OCI-LY1 (cell line): ENCODE data around the gene IFNGR2.
A peak's percentile ranks its signal among the peaks of the same experiment; 100 is the strongest.

Experiments
- H2AFZ ChIP-seq: fragments of 200-600 bp; sonication (generic), shearing (Covaris generic); 2 replicates; pipeline ENCODE4 v1.6.0; 2014; ENCODE audit warnings: antibody characterized with exemption, mild to moderate bottlenecking, low read length
- H3F3A ChIP-seq: fragments of 200-600 bp; sonication (generic), shearing (Covaris generic); 2 replicates; pipeline ENCODE4 v1.6.0; 2014; ENCODE audit warnings: mild to moderate bottlenecking, antibody characterized with exemption, low read length, moderate library complexity; ENCODE audit not compliant: insufficient read depth
- H3K27ac ChIP-seq: fragments of 200-600 bp; sonication (generic); 2 replicates; pipeline ENCODE4 v1.5.1; 2014; ENCODE audit warnings: low read length, mixed run types, mild to moderate bottlenecking, low read depth; ENCODE audit not compliant: poor library complexity, severe bottlenecking
- H3K27me3 ChIP-seq: fragments of 200-600 bp; sonication (generic); 2 replicates; pipeline ENCODE4 v1.6.0; 2014; ENCODE audit warnings: antibody characterized with exemption, mild to moderate bottlenecking, low read length, moderate library complexity; ENCODE audit not compliant: insufficient read depth
- H3K36me3 ChIP-seq: fragments of 200-600 bp; sonication (generic); 2 replicates; pipeline ENCODE4 v1.6.1; 2014; ENCODE audit warnings: mild to moderate bottlenecking, antibody characterized with exemption, low read length, moderate library complexity, mixed read lengths; ENCODE audit not compliant: insufficient read depth
- H3K4me1 ChIP-seq: fragments of 200-600 bp; sonication (generic); 2 replicates; pipeline ENCODE4 v1.5.1; 2014; ENCODE audit warnings: mild to moderate bottlenecking, low read length, moderate library complexity; ENCODE audit not compliant: insufficient read depth, severe bottlenecking
- H3K4me2 ChIP-seq: fragments of 200-600 bp; sonication (generic), shearing (Covaris generic); 2 replicates; pipeline ENCODE4 v1.6.1; 2014; ENCODE audit warnings: low read length
- H3K4me3 ChIP-seq: fragments of 200-600 bp; sonication (generic); 2 replicates; pipeline ENCODE4 v1.5.1; 2014; ENCODE audit warnings: low read length, low read depth, mild to moderate bottlenecking, mixed read lengths; ENCODE audit not compliant: poor library complexity, severe bottlenecking
- H3K79me2 ChIP-seq: fragments of 200-600 bp; shearing (Covaris generic); 2 replicates; pipeline ENCODE4 v1.6.1; 2016; ENCODE audit warnings: mixed run types, low read length, mixed read lengths; ENCODE audit not compliant: insufficient read depth
- H3K9ac ChIP-seq: fragments of 200-600 bp; sonication (generic), shearing (Covaris generic); 2 replicates; pipeline ENCODE4 v1.6.1; 2014; ENCODE audit warnings: mild to moderate bottlenecking, low read length, mixed read lengths
- H3K9me2 ChIP-seq: fragments of 200-600 bp; sonication (generic), shearing (Covaris generic); 2 replicates; pipeline ENCODE4 v1.6.1; 2014; ENCODE audit warnings: low read depth, mild to moderate bottlenecking, low read length, mixed read lengths
- H3K9me3 ChIP-seq: fragments of 200-600 bp; shearing (Covaris generic); 2 replicates; pipeline ENCODE4 v1.6.1; 2014; ENCODE audit warnings: low read length, mixed read lengths
- H4K20me1 ChIP-seq: fragments of 200-600 bp; sonication (generic), shearing (Covaris generic); 2 replicates; pipeline ENCODE4 v1.6.0; 2016; ENCODE audit warnings: mild to moderate bottlenecking, low read length; ENCODE audit not compliant: insufficient read depth
- EZH2 ChIP-seq: fragments of 200-600 bp; sonication (generic), shearing (Covaris generic); IDR thresholded peaks from 2 replicates; pipeline ENCODE4 v1.8.0; 2017; ENCODE audit warnings: borderline replicate concordance, mixed run types, mild to moderate bottlenecking, antibody characterized with exemption, low read length, moderate library complexity, mixed read lengths
- TF ChIP-seq, protein P1 (sequence below): fragments of 200-600 bp; sonication (generic), shearing (Covaris generic); IDR thresholded peaks from 2 replicates; pipeline ENCODE4 v1.5.1; 2017; ENCODE audit warnings: mild to moderate bottlenecking, antibody characterized with exemption, low read length, moderate library complexity, mixed read lengths

Gene IFNGR2

DNA sequence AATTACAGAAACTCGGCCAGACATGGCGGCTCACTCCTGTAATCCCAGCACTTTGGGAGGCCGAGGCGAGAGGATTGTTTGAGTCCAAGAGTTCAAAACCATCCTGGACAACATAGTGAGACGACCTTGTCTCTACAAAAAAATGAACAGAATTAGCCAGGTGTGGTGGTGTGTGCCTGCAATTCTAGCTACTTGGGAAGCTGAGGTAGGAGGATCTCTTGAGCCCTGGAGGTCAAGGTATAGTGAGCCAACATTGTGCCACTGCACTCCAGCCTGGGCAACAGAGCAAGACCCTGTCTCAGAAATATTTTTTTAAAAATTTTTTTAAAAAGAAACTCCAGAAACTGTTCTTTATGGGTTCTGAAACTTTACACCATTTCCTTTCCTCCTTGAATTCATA lies 38.4 kb upstream of the IFNGR2 start:
- no peak for TF ChIP-seq EZH2
- TF ChIP-seq, protein P1, sequence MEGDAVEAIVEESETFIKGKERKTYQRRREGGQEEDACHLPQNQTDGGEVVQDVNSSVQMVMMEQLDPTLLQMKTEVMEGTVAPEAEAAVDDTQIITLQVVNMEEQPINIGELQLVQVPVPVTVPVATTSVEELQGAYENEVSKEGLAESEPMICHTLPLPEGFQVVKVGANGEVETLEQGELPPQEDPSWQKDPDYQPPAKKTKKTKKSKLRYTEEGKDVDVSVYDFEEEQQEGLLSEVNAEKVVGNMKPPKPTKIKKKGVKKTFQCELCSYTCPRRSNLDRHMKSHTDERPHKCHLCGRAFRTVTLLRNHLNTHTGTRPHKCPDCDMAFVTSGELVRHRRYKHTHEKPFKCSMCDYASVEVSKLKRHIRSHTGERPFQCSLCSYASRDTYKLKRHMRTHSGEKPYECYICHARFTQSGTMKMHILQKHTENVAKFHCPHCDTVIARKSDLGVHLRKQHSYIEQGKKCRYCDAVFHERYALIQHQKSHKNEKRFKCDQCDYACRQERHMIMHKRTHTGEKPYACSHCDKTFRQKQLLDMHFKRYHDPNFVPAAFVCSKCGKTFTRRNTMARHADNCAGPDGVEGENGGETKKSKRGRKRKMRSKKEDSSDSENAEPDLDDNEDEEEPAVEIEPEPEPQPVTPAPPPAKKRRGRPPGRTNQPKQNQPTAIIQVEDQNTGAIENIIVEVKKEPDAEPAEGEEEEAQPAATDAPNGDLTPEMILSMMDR: no peak
- no peak overlapping the region for H3K4me3 ChIP-seq
- H3K27ac ChIP-seq: peak overlapping the region; percentile 83
- H3K9ac ChIP-seq: no peak overlapping the region; the same call in 1 of the 2 replicates
- no peaks in the 10 kb centered on the region for H3K36me3 ChIP-seq
- 0 out of 2 replicates have a peak, but pooled peaks cover 4% of the 10 kb centered on the region for H3F3A ChIP-seq
- H3K79me2 ChIP-seq: no peaks in the 10 kb centered on the region
- no peaks in the 10 kb centered on the region for H4K20me1 ChIP-seq
- H3K9me3 ChIP-seq: peaks cover 12% of the 10 kb centered on the region
- no peaks in the 10 kb centered on the region for H3K9me2 ChIP-seq
- no peak overlapping the region for H3K4me2 ChIP-seq
- H2AFZ ChIP-seq: no peak overlapping the region
- peaks cover 49% of the 10 kb centered on the region for H3K4me1 ChIP-seq
- no peaks in the 10 kb centered on the region for H3K27me3 ChIP-seq

DNA sequence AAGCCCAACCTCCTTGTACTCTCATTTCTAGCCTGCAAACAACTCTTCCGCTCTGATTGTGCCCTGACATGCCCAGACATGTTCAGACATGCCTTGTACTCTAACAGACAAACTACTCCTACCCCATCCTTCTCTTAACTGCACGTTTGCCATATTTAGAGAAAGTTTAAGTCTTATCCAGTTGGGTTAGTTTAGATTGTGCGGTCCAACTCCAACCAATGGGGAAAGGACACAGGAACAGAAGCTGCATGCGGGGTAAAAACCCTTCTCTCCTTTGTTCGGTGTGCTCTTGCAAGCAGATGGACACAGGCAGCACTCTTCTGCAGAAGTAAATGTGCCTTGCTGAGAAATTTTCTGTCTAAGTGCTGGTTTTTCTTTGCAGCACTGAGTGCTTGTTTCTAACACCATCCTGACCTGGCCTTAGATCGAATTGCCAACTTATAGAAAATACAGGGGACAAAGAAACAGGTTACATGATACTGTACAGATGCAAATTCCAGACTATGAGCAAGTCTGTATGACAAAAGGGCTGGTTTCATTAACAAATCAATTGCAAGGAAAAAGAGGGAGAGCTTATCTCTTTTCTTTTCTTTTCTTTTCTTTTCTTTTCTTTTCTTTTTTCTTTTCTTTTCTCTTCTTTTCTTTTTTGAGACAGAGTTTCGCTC lies 35.8 kb upstream of the IFNGR2 start:
- Histone ChIP-seq H3K4me1 (peaks cover 41% of the 10 kb centered on the region), H3K27me3 (no peaks in the 10 kb centered on the region), H3K4me2 (no peak overlapping the region), H3K4me3 (no peak overlapping the region), H2AFZ (no peak overlapping the region), H3F3A (0 out of 2 replicates have a peak, but pooled peaks cover 4% of the 10 kb centered on the region), H3K79me2 (no peaks in the 10 kb centered on the region), H3K36me3 (no peaks in the 10 kb centered on the region), H3K9me3 (peaks cover 12% of the 10 kb centered on the region), H3K27ac (peak overlapping the region; percentile 50), H3K9me2 (no peaks in the 10 kb centered on the region), H4K20me1 (no peaks in the 10 kb centered on the region), H3K9ac (no peak overlapping the region)
- TF ChIP-seq EZH2: no peak
- TF ChIP-seq, protein P1: no peak

DNA sequence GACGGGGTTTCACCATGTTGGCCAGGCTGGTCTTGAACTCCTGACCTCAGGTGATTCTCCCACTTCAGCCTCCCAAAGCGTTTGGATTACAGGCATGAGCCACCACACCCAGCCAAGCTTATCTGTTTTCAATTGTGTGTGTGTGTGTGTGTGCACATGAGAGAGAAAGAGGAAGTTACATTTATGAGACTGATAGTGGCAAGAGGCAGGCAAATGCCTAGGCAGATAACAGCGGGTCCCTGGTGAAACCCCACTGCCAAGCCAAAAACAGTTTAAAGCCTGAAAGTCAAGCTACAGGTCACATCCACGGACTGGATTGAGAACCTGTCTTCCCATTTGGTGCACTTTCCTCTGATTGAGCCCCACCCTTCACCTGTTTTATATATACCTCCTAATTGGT lies 35.1 kb upstream of the IFNGR2 start:
- Histone ChIP-seq H3K36me3 (no peaks in the 10 kb centered on the region), H3K27ac (peak overlapping the region; percentile 32), H3F3A (0 out of 2 replicates have a peak, but pooled peaks cover 4% of the 10 kb centered on the region), H3K9ac (no peak overlapping the region), H2AFZ (no peak overlapping the region), H3K9me3 (peaks cover 12% of the 10 kb centered on the region), H3K4me1 (peaks cover 38% of the 10 kb centered on the region), H3K9me2 (no peaks in the 10 kb centered on the region), H3K79me2 (no peaks in the 10 kb centered on the region), H3K4me3 (no peak overlapping the region), H3K4me2 (no peak overlapping the region), H4K20me1 (no peaks in the 10 kb centered on the region), H3K27me3 (no peaks in the 10 kb centered on the region)
- no peak for TF ChIP-seq EZH2
- TF ChIP-seq, protein P1: no peak
